A549 treated with CORT108297 at 1 μM for 4 hours (cell line): ENCODE results near the gene SRPRA. TPM values are rescaled to one million over a fixed set of nuclear protein-coding genes. Genes with fewer than 3 reads are reported as not detected.

Experiments used
- total RNA-seq: library from RNA; stranded (reverse); fragments of 200-300 nt; extraction: Qiagen RNA extraction; gene quantifications from 5 replicates; pipeline ENCODE4 v1.2.3, GENCODE V29; 2022

Gene SRPRA
- 59.8 to 65.7 TPM (median 61.4 TPM) in 5 replicates for total RNA-seq

GRCh38 chr11:126268708-126269579 is at the start of gene SRPRA, which contains the start of gene FOXRED1:
Gene SRPRA, minus strand, starts transcription at chr11:126268895. Its CDS starts 91 bp downstream, at chr11:126268804.
Gene FOXRED1, plus strand, starts transcription at chr11:126269154. Its CDS starts 53 bp downstream, at chr11:126269207.

GRCh38 chr11:126303623-126304456 is 35.1 kb upstream of the SRPRA start, which contains the start of gene DCPS:
Gene DCPS, plus strand, starts transcription at chr11:126304060. Its CDS starts 21 bp downstream, at chr11:126304081.

GRCh38 chr11:126282736-126283591 is 14.3 kb upstream of the SRPRA start, which contains the start of gene TIRAP:
Gene TIRAP, plus strand, starts transcription at chr11:126283093. Its CDS starts 7,802 bp downstream, at chr11:126290895.

Other genes starting within 250 kb of the SRPRA start
- 2.0 to 3.2 TPM (median 2.3 TPM) in 5 replicates for gene CDON, start 206.0 kb downstream of the SRPRA start, total RNA-seq
- 17.8 to 18.6 TPM (median 18.3 TPM) in 5 replicates for gene RPUSD4, start 57.2 kb downstream of the SRPRA start, total RNA-seq
- gene FAM118B, start 57.1 kb downstream of the SRPRA start, total RNA-seq: 14.8 to 17.4 TPM (median 15.3 TPM) in 5 replicates
- gene FOXRED1, start 259 bp upstream of the SRPRA start, total RNA-seq: 19.4 to 26.1 TPM (median 24.0 TPM) in 5 replicates
- gene TIRAP, start 14.2 kb upstream of the SRPRA start, total RNA-seq: 5.2 to 7.8 TPM (median 6.6 TPM) in 5 replicates
- 16.4 to 19.9 TPM (median 18.9 TPM) in 5 replicates for gene DCPS, start 35.2 kb upstream of the SRPRA start, total RNA-seq
- gene ST3GAL4, start 86.8 kb upstream of the SRPRA start, total RNA-seq: 24.8 to 28.0 TPM (median 25.4 TPM) in 5 replicates